GM18511 (cell line): Measurements from ENCODE around the gene LMX1B.

Experiments
- ATAC-seq: cut with Tn5 transposase; IDR thresholded peaks from one replicate; pipeline ENCODE4 v1.9.1; 2021; ENCODE audit warnings: mild to moderate bottlenecking, moderate library complexity; ENCODE audit not compliant: unreplicated experiment

The LMX1B gene

DNA sequence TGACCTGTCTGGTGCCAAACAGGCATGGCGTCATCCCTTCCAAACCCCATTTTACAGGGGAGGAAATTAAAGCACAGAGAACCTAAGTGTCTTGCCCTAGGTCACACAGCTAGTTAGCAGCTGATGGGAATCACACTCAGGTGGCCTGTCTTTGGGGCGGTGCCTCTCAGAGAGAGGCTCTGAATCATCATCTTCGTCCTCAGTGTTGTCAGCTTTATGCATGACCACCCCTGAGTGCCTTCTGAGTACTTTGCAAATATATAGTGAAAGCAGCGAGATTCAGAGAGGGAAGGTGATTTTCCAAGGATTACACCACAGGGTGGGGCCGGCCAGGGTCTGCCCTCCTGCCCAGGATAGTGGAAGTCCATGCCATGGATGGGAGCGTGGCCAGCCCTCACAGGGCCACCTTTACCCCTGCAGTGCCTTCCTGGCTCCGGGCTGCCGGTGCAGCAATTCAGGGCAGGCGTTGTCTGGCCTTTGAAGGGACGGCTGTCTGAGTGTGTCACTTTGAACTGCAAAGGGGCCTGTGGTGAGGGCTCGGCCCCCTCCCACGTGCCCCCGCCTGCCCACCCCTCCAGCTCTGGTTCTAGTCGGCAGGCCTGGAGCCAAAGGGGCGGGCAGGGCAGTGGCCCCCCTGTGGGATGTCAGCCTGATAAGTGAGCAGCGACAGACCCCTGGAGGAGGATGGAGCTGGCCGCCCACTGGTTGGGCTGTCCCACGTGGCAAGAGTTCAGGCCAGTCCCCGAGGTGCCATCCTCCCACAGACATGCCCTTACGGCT lies 16.9 kb downstream of the LMX1B start:
- ATAC-seq = no peak

DNA sequence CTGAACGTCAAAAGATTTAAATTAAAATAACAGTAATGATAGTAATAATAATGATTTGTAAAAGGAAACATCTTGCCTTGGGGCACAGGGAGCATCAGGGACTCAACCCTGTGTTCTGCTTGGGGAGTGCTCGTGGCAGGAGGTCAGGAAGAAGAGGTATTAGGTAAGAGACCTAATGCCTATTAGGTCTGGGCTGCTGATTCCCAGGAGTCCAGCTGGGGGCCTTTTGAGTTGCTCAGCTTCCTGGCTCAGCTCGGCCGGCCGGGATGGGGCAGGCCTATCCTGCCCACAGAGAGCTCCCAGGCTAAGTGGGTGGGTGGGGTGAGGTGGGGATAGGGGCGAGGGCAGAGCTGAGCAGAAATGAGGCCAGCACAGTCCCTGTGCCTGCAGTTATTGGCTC lies 17.5 kb downstream of the LMX1B start:
- ATAC-seq = no peak

DNA sequence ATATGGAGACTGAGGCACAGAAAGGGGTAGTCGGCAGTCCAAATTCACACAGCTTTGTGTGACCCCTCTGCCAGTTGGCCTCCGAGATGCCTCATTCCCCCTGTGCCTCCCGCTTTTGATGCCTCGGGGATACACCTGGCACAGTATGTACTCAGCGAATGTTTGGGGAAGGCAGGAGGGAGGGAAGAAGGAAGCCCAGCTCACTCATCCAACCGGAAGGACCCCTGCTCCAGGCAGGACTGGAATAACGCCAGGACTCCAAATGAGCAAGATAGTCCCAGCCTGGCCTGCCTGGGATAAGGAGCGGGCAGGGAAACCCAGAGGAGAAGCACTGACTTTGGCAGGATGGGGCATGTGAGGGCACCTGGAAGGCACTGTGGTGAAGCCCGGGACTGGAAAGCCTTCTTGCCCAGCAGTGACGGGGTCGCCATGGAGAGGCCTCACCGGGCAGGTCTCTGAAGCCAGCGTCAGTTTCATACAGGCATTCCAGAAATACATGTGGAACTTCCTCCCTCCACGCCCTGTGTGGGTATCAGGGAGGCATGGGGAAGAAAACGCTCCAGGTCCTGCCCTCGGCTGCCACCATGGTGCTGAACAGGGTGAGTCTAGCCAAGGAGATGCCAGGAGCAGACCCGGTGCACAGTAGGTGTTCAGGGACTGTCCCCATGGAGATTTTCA lies 20.3 kb downstream of the LMX1B start:
- no peak for ATAC-seq

DNA sequence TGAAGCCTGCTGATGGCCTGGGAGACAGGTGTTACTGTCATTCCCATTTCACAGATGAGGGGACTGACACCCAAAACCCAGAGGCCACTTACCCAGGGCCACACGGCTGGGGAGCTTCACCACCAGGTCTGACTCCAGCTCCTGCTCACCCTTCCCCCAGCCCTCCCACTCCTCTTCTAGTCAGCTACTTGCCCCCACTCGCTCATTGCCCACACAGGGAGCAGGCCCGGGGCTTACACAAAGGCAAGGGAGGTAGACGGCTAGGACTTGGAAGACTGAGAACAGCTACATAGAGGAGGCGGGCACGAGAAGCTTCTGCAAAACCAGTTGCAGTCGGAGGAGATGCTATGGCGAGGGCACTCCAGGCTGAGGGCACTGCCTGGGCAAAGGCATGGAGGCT lies 21.3 kb downstream of the LMX1B start:
- ATAC-seq = no peak

DNA sequence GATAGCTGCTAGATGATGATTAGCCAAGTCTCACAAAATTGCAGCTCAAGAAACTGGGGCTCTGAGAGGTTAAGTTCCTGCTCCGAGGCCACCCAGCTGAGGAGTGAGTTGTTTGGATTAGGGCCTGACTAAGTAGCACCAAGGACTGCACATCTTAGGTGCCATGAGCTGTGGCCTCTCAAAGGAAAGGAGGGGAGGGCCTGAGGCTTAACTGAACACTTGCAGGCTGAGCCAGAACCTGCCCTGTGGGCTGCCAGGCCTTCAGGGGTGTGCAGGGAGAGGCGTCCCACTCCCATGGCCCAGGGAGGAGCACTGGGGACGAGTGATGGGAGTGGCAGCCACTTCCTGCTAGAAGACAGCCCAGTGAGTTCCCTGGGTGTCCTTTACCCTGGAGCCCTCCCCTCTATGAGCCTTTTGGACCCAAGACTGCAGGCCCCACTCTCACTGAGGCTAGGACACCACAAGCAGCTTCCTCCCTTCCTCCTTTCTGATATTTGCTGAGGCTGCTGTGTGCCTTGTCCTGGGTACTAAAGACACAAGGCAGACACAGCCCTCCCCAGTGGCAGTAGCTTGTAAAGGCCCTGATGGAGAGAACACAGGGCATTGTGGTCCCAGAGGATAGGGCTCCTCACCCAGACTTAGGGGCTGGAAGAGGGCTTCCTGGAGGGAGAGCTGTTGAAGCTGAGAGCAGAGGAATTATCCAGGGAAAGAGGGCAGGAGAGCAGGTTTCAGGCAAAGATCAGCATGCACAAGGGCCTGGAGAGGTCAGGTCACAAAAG lies 22.1 kb downstream of the LMX1B start:
- no peak for ATAC-seq

DNA sequence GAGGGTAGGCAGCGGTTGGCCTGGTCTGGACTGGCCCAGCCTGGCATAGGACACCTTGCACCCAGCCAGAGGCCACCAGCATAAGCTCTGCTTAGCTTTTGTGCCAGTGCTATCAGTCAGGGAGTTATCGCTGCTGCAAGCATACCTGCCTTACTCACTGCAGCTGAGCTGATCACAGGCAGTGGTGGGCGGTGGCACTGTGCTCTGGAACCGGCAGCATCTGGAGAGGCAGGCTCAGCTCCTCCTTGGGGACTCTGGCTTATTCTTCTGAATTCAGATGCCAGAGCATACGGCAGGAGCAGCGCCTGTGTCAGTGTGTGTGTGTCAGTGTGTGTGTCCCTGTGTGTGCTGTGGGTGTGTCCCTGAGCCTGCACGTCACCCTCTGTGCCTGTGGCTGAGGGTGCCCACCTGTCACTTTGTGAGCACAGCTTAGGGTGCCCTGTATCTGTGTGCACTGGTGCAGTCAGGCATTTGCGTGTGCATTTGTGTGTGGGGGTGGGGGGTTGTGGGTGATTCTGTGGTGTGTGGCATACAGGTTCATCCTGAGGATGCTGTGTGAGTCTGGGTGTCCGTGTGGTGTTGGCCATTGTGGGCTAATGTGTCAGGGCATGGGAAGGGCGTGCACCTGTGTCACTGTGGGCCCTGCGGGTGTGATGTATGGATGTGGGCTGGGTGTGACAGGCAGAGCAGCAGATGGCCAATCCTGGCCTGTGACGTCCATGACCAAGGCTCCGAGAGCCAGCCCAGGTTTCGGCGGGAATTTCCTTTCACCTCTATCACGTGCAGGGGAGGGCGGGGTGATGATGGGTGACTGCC lies 23.5 kb downstream of the LMX1B start:
- no peak for ATAC-seq

DNA sequence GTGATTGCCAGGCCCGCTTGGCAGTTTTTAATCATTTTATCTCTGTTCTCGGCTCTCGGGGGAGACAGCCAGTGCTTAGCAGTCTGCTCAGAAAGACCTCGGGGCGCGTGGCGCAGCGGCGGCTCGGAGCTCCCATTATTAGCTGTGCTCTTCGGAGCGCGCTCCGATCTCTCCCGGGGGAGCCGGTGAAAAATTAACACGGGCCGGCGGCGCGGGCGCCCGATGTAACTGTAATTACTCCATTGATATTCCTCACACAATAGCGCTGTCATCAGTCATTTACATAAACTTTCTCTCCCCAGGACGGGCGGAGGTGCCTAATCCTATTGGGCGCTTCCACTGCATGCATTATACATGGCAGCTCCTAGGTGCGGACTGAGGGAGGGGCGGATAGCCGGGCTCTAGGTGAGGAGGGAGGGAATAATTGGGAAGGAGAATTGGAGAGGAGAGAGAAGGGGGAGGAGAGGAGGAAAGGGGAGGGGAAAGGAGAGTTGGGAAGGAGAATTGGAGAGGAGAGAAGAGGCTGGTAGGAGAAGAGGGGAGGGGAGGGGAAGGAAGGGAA lies 24.9 kb downstream of the LMX1B start:
- no peak for ATAC-seq

DNA sequence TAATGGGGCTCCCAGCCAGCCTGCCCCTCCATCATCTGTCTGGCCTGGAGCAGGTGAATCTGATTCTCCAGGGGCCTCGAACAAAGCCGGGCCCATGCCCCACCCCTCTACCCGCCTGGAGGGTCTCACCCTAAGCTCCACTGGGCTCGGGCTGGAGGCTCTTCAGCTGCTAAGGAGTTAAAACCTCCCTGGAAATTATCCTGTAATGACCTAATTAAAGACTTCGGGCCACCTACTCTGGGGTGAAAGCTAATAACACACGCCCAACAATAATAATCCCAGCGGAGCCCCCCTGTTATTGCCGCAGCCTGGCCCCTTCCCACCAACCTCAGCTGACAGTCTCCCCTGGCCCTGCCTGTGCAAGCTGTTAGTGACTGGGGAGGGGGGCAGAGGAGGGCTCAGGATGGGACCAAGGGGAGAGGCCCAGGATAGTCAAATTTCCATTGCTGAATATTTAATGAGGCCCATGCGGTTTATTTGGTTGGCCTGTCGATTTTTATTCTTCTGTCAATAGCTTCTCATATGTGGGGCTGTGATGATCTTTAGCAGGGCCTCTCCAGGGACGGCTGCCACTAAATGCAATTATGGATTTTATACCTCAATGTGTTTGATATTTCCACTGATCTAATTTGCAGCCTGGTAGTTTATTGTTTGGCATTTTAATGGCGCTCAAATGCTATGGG lies 25.7 kb downstream of the LMX1B start:
- ATAC-seq = no peak

DNA sequence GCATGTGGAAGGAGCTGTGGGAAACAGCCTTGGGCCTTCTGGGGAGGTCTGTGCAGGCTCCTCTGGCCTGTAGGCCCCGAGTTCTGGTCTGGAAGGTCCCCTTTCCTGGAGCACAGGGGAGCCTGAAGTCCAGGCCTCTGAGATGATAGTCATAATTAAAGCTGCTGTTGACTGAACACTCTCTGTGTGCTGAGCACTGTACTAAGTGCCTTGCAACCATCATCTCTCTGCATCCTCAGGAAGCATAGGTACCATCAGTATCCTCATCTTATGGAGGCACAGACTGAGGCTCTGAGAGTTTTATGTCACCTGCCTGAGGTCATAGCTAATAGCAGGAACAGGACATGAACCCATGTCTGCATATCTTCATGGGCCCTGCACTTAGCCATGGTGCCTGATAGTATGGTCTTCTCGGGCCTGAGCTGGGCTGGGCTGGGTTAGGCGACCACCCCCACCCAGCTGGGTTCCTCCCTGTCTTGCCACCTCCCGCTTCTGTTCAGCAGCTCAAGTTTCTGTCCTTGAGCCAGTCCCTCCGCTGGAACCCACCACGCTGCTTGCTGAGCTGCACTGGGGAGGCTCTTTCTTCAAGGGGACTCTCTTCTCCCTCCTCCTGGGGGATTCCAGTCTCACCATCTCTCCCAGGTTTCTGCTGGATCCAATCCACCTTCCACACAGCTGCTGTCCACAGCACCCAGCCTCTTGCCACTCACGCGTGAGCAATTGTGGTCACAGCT lies 27.6 kb downstream of the LMX1B start:
- no peak for ATAC-seq

DNA sequence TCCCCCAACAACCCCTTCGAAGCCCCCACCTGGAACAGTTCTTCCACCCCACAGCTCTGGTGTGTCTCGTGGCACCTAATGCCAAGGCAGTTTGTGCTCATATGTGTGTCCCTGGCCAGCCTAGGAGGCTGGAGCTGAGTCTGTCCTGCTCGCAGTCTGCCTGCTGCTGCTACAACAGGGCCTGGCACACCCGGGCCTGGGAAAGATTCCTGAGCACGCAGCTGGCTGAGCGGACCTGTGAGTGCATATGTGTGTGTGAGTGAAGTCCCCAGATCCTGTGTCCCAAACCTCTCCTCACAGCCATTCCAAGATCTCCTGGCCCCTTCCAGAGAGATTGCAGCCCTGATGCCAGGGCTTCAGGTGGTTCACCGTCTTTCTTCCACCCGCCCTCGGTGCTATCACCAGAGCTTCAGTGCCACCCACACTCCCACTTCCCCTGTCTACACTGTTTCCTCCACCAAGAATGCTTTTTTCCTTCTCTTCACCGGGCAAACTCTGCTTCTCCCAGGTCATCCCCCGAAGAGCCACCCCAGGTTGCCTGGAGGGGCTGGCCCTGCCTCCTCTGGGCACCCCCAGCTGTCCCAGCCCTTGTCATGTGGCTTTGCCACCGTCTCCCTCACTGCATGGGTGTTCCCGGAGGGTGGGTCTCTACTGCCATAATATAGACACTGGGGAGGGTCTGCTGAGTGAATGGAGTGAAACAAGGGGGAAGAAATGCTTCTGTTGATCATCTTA lies 28.4 kb downstream of the LMX1B start:
- no peak for ATAC-seq

DNA sequence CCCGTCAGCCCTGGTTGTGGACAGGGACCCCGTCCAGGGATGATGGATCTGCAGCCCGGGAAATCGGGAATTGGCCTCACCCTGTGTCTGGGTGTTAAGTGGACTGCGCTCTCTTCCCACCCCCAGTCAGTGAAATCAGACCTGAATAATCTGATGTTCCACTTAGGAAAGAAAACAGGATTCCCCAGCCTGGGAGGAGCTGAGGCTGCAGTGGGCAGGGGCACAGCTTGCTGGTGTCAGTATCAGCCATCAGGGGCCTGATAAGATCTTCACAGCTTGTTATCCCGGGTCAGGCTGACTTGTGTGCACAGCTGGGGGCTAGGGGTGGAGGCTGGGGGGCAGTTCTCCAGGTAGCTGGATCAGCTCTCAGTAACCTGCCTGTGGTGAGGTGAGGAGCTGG lies 29.1 kb downstream of the LMX1B start:
- ATAC-seq = no peak

DNA sequence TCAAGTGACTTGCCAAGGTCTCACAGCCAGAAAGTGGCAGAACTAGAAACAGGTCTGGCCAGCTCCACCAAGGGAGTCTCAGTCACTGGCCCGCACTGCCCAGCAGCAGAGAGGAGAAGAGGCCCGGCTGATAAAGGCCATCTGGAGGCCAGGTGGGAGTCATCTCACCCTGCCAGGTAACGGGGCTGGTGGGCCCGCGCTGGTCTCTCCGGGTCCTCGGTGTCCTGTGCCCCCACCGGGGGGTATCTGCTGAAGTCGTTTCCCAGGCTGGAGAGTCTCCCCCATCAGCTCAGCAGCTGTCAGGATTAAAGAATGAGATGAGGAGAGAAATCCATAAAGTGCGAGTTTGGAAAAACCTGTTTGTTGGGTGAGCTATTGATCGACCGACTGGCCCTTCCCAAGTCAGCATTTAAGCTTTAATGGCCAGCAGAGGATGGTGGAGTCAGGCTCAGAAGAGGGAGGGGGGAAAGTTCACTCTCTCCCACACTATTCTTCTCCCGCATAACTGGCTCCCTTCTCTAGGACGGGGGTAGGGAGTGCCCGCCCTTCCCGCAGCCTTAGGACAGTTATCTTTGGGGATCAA lies 30.3 kb downstream of the LMX1B start:
- ATAC-seq = no peak

DNA sequence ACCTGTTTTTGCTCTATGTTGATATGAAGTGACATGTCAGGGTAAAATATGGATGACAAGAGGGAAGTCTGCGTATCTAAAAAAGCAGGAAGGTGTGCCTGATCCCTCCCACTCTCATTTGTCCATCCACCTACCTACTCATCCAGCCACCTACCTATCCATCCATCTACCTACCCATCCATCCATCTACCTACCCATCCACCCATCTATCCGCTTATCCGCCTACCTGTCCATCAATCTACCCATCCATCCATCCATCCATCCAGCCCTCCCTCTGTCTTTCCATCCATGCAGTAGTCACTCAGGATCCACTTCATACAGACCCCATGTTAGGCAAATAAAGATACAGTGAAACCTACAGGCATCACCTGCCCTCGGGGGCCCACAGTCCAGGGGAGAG lies 32.4 kb downstream of the LMX1B start:
- ATAC-seq = no peak

DNA sequence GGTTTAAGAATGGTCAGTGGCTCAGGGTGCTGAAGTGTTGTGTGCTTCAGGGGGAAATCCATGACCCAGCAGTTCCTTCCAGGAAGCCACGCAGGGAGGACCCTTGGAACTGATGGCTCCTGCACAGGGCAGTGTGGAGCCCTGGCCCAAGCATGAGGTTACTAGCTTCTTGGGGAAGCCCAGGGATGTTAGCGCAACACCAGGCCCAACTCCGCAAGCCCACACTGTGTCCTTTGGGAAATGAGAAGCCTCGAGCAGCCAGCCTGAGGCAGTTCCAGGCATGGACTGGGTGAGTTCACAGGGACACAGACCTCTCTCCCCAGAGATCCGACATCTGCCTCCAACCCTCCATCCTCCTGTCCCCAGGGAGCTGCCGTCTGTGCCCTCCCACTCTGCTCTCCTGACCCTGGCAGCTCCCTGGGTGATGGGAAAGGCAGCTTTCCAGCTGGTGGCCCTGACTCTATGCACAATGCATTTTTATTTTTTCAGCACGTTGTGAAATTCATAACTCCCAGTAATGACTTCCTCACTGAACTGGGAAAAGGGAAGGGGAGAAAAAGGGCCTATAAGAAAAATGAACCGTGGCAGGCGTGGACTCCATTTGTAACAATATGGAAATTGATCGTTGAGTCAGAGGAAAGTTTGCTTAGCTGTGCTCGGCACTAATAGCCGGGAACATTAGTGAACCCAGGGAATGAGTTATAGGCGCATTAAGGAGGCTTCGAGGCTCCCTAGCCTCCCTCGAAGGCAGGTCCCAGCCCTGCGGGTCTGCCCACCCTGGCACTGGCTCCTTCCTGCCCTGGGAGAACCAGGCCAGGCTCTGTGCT lies 34.1 kb downstream of the LMX1B start:
- no peak for ATAC-seq

DNA sequence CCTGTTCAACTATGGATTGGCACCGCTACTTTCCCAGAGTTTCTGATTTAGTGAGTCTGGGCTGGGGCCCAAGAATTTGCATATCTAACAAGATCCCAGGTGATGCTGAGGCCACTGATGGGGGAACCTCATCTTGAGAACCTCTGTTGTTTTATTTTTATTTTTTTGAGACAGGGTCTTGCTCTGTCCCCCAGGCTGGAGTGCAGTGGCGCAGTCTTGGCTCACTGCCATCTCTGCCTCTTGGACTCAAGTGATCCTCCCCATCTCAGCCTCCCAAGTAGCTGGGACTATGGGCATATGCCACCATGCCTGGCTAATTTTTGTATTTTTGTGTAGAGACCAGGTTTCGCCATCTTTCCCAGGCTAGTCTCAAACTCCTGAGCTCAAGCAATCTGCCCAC lies 35.7 kb downstream of the LMX1B start:
- no peak for ATAC-seq

DNA sequence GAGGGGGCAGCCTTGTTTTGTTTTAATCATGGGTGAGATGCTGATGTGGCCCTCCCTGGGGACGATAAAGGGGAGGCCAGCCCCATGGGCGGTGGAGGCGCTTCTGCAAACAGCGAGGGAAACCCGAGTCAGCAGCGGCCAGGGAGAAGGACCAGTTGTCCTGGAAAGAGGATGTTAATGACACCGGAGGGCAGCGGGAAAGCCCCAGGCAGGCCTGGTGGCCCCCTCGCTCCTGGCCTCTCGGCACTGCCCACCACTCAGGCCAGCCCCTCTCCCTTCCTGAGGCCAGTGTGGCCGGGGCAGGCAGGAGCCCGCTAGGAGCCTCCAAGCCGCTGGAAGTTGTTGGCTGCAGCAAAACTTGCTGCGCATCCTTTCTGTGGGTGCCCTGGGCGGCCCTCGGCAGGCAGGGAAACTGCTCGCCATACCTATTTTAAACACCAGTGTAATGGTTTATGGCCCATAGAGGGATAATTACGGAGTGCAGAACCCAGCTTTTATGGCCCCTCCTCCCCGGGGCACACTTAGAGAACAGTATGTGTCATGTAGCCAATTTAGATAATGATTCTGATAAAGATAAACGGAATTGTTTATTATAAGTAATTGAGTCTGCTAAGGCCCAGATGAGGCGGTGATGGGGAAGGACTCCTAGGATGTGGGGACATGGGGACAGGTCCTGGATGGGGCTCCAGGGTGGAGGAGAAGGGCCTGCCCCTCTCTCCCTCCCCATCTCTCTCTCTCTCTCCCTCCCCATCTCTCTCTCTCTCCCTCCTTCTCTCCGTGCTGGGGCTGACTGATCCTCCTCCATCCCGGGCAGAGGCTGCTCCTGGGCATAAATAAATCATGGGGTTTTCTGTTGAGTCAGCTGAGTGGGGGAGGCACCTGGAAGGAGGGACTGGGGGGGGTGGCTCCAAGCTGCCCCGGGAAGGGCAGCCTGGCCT lies 36.9 kb downstream of the LMX1B start:
- no peak for ATAC-seq
